Erythroblast (primary cell): ENCODE results near the gene BCKDK.
"Not testable (repeated sequence)": the region's sequence is repeated elsewhere in the genome, so short reads cannot be mapped to it uniquely, and the experiment has no call there.

Source experiments
- DNase-seq, 2 experiments: peaks; one replicate each; lab custom pipeline; 2025; lab: John Stamatoyannopoulos, UW
- GATA1 ChIP-seq: IDR thresholded peaks from 2 replicates; pipeline ENCODE4 v1.6.1; 2011; ENCODE audit warnings: low read depth, mild to moderate bottlenecking, control low read depth, low read length, moderate library complexity
- POLR2A ChIP-seq: IDR thresholded peaks from 2 replicates; pipeline ENCODE4 v1.6.1; 2011; ENCODE audit warnings: mild to moderate bottlenecking, low read length

Gene BCKDK

DNA sequence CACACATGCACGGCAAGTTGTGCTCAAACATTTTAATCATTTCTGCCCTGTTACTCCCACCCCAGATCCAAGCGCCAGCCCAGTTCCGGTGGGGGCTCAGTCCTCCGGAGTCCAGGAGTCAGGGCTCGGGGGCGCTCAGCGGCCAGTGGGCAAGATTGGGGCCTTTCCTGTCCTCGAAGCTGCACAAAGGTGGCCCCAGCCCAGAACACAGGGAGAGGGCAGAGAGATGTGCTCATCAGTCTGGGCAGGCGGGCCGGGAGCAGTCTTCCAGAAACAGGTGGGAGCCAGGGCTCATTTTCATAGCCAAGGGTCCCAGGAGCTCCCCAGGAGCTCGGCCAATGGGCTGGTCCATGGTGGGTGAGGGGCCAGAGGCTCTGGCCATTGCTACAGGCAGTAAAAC lies 23.2 kb downstream of the BCKDK start:
- no peak for DNase-seq
- TF ChIP-seq POLR2A, result no peak
- no peak for TF ChIP-seq GATA1

DNA sequence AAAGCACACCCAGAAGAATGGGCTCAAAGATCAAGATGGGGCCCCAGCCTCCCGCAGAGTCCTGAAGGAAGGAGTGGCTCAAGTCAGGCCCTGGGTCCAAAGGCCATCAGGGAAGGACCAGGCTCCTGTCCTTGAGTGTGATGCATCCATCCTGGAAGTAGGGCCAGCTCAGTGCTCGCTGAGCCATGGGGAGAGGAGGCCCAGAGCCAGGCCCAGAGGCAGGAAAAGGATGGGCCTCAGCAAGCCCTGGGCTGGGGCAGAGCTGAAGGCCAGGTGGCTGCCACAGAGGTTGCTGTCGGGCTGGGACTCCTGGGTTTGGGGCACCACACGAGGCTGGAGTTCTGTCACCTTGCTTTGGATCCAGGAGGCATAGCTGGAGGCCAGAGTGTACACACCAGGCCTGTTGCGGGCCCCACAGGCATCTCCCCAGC lies 23.7 kb downstream of the BCKDK start:
- TF ChIP-seq GATA1 (no peak), POLR2A (no peak)
- DNase-seq, result no peak

DNA sequence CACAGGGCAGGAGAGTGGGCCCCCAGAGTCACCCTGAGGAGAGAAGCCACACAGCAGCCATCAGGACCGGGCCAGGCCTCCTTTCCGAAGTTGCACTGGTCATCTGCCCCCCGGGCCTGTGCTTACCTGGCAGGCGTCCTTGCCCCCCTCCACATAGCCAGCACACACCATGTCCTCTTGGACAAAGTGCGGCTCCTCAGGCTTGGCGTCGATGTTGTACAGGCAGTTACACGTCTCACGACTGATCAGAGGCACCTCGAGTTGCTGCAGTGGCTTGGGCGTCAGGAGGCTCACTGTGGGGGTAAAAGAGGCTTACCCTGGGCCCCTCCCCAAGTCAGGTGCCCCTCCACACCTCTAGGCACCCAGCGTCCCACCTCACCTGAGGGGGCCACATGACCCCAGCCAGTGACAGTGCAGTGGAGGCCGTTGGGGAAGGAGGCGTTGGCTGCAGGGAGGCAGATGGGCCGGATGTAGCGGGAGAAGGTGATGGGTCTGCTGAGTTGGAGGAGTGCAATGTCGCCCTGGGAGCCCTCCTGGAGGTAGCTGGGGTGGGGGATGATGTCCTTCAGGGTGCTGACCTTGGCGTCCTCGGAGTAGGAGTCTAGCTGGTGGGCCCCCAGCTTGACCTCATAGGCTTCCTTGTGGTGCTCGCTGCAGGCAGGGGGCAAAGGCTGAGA lies 24.3 kb downstream of the BCKDK start:
- no peak for DNase-seq
- TF ChIP-seq GATA1 (no peak), POLR2A (no peak)

DNA sequence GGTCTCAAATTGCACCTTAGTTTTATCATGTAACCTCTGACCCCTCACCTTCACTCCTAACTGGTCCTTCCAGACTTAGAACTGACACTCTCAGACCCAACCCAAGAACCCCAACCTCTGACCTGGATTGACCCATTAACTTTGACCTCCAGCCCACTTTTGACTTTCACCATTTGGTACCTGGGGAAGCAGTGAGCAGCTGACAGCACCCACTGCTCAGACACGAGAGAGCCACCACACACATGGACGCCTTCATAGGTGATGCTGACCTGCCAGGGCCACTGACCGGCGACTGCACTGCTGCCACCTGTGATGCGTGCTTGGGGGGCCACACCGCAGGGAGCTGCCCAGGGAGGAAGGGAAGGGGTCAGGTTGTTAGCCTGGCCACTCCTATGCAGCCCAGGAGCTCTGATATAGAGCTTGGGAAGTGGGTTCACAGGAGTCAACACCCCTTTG lies 24.9 kb downstream of the BCKDK start:
- no peak for DNase-seq
- TF ChIP-seq POLR2A, result no peak
- TF ChIP-seq GATA1, result no peak

DNA sequence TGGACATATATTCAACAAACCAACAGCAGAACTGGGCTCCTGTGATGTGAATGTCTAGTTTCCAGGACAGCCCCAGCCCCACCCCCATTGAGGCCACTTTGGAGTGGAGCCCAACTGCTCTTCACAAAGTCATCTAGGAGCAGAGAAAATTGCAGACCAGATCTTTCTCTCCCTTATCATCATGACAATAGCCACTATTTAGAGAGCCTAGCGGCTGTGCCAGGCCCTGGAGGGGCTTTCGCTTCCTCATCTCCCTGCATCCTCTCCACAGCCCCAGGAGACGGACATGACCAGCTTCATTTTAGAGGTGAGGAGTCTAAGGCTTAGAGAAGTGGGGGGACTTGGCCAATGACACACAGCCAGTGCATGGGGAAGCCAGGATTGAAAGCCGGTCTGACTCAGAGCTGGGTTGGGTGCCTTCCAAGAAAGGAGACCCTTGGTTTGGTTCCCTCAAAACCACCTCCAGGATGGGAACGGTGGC lies 25.9 kb downstream of the BCKDK start:
- TF ChIP-seq POLR2A (no peak), GATA1 (no peak)
- DNase-seq, result peak; percentile 43 to 64

DNA sequence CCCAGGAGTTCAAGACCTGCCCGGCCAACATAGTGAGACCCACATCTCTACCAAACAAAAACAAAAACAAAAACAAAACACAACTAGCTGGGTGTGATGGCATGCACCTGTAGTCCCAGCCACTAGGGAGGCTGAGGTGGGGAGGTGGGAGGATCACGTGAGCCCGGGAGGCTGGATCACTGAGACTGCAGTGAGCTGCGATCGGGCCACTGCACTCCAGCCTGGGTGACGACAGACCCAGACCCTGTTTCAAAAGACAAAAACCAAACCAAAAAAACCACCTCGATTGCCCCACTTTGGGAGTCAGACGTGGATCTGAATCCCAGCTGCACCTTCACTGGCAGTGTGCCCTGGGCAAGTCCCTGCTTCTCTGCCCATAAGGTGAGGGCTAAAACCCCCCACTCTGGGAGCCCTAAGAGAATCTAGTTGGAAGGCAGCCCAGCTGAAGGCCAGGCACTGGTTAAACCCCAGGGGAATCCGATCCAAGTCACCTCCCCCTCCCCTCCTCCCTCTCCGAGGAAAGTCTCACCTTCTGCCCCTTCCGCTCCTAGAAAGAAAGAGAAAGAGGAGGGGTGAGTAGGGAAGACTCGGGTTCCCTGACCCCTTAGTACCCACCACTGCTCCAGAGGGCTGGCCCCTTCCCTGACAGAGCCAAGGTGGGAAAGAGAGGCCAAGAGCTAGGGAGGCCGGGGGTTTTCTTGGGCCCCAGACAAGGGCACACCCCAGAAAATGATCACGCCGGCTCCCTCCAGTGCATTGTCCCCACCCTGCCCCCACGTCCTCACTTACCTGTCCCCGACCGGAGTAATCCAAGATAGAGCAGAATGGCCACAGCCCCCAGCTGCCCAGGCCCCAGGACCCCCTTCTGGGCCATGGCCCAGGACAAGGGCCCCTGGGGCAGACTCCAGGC lies 26.7 kb downstream of the BCKDK start:
- DNase-seq, result no peak
- no peak for TF ChIP-seq POLR2A
- TF ChIP-seq GATA1, result no peak

DNA sequence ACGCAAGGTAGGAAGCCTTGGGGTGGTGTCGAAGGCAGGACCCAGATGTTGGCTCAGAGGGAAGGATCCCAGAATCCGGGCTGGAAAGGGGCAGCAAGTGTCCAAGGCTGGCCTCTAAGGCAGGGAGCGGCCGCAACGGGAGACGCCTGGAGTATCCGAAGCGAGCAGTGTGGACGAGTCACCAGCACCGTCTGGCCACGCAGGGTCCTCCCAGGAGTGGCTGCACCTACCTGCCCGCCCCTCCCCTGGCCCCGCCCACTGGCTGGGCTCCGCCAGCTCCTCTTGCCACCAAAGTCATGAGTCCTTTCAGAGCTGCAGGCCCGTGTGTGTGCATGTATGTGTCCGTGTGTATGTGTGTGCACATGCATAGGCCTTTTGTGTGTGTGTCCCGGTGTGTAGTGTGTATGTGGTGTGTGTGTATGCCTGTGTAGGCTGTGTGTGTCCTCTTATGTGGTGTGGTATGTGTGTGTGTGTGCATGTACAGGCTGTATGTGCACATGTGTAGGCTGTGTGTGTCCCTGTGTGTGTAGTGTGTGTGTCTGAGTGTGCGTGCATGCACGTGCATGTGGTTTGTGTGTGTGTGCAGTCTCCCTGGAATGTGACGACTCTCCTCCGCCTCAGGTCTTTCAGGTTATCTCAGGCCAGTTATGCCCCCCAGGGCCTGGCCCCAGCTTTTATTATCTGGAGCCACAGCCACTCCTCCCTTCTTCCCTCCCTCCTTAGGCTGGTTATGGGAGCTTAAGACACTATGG lies 27.5 kb downstream of the BCKDK start, which contains the start of gene PRSS8:
Gene PRSS8 (minus strand): TSS at position 193 of the 752 bp plus-strand sequence. CDS start 229 bp downstream, outside the sequence.
- no peak for DNase-seq
- TF ChIP-seq POLR2A, result no peak
- no peak for TF ChIP-seq GATA1

DNA sequence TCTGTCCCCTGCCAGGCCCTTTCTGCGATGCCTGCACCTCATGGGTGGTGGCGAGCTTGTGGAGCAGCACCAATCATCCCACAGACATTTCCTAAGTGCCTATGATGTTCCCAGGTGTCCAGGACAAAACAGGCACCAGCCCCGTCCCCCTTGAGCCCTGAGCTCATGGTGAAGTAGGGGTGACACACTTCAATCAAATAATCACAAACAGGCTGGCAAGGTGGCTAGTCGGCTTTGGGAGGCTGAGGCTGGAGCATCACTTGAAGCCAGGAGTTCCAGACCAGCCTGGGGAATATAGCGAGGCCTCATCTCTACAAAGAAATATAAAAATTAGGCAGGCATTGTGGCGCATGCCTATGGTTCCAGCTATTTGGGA lies 28.1 kb downstream of the BCKDK start:
- TF ChIP-seq POLR2A (no peak), GATA1 (no peak)
- DNase-seq, result no peak

DNA sequence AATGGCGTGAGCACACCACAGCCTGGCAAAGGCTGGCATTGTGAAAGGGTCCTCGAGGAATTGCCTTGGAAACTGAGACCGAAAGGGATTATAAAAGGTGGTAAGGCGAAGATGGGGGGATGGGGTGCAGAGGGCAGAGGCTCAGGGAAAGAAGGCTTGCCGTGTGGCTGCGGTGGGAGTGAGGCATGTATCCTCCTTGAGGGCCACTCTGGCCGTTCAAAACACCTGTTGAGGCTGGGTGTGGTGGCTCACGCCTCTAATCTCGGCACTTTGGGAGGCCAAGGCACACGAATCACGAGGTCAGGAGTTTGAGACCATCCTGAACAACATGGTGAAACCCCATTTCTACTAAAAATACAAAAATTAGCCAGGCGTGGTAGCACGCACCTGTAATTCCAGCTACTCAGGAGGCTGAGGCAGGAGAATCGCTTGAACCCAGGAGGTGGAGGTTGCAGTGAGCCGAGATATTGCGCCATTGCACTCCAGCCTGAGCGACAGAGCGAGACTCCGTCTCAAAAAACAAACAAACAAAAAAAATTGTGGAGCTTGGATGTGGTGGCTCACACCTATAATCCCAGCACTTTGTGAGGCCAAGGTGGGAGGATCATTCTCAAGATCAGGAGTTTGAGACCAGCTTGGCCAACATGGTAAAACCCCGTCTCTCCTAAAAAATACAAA lies 28.8 kb downstream of the BCKDK start:
- DNase-seq, result not testable (repeated sequence)

DNA sequence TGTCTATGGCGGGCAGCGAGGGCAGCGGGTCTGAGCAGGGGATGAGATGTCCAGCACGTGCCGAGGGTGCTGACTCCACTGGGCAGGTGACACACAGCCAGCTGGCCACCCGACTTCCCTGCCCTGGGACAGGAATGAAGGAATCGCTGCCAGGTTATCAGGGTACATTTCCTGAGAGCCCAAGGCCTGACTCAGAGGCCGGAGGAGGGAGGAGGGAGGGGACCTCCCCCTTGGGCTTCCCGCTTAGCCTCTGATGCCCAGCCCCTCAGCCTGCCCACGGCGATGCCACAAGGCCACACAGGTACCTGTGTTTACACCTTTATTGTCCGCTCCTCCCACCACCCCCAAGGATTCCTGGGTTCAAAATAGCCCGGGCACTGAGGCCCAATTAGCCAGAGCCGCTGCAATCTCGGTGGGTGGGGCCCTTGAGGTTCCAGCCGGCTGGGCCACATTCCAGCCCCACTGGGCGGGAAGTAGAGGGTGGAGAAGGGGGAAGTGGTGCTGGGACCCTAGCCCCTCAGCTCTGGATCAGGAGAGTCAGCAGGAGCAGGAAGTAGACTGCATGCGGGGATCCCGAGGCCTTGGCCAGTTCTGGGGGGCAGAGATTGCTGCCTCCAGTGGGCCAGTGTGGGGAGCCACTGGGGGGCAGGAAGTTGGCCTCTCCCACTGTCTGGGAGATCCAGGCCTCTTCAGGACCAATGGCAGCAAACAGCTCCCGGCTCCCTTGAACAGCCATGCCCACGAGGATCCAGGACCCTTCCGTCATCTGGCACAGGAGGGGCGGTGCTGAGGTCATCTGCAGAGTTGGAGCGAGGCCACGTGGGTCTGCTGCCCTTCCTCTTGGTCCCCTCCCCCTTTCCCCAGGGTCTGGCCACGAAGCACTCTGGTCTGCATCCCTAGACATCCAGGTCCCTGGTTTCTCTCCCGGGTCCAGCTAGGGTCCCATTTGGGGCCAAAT lies 30.7 kb downstream of the BCKDK start:
- DNase-seq, result no peak
- TF ChIP-seq GATA1, result no peak
- TF ChIP-seq POLR2A, result no peak

DNA sequence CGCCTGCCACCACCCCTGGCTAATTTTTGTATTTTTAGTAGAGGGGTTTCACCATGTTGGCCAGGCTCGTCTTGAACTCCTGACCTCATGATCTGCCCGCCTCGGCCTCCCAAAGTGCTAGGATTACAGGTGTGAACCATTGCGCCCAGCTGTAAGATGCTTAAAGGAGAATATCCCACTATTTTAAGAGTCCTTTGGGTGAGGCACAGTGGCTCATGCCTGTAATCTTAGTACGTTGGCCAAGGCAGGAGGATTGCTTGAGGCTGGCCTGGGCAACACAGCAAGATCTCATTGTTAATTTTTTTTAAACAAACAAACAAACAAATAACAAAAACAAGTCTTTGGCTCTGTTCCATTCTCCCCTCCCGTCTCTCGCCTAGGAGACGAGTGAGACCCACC lies 32.9 kb downstream of the BCKDK start:
- not testable (repeated sequence) for DNase-seq

DNA sequence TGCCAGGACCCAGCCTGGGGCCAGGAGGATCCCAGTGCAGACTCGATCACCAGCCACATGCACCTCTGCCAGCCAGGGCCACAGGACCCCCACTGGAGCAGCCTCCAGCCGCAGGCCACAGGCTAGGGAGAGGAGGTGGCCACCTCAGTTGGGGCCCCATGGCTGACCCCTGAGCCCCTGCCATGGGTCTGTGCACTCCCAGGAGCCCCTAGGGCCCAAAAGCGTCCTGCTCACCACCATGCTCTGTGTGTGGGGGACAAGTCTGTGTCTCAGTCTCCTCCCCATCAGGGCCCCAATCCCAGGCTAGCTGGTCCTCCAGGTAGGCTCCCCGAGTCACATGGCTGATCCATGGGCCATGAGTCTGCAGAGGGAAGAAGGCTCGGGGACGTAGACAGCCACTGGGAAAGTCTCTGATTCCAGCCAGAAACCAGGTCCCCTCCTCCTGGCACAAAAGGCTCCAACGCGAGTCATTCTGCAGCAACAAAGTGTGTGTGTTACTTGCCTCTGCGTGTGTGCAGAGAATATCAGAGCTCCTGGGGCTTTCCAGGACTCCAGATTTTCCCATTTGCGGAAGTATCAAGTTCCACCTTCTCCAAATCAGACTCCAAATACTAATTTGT lies 33.4 kb downstream of the BCKDK start:
- TF ChIP-seq GATA1 (no peak), POLR2A (no peak)
- DNase-seq, result no peak
